Endothelial cell of coronary artery (primary cell): ENCODE data around the gene DCAF12. TPM values are rescaled to one million over a fixed set of nuclear protein-coding genes. Genes with fewer than 3 reads are reported as not detected.

Experiments used
- total RNA-seq: library from RNA; depleted of rRNA; stranded (reverse); fragments of >200 nt; gene quantifications from 2 replicates; pipeline ENCODE4 v1.2.3, GENCODE V29; 2014

The DCAF12 gene
- 12.0 and 13.9 TPM in 2 replicates for total RNA-seq

DNA sequence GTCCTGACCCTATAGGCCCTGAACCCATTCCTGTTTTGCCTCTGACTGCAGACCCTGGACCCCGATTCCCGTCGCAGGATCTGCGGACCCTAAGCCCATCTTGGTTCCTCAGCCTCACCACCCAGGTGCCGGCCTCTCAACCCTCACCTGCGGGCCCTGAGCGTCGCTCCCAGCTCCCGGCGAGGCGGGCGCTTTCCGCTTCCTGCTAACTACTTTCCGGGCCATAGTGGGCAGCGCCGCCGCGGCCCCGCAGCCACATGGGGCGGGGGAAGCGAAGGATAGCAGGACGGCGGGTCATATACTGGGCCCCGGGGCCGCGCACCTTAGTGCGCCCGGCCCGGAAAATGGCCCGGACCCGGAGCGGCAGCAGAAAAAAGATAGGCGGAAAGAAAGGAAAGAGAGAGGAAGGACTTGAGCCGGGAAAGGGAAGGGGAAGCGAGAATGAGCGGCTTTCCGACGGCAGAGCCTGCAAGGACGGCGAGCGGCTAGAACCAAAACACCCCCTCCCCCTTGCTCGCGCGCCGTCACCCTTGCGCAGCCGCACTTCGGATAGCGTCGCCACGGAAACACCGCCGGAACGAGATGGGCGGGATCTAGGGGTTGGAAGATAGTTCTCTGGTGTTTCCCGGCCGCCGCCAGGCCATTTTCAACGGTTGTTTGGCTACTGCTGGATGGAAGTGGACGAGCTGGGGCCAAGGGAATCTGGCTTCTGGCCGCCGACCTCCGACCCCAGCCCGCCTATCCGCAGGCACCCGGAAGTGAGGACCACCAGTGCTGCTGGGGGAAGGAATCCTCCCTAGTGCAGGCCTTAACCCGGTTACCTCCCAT, at the start of gene DCAF12:
DCAF12 (minus strand) TSS at position 492 of the 828 bp plus-strand sequence; CDS start at position 225, 267 bp downstream.

DNA sequence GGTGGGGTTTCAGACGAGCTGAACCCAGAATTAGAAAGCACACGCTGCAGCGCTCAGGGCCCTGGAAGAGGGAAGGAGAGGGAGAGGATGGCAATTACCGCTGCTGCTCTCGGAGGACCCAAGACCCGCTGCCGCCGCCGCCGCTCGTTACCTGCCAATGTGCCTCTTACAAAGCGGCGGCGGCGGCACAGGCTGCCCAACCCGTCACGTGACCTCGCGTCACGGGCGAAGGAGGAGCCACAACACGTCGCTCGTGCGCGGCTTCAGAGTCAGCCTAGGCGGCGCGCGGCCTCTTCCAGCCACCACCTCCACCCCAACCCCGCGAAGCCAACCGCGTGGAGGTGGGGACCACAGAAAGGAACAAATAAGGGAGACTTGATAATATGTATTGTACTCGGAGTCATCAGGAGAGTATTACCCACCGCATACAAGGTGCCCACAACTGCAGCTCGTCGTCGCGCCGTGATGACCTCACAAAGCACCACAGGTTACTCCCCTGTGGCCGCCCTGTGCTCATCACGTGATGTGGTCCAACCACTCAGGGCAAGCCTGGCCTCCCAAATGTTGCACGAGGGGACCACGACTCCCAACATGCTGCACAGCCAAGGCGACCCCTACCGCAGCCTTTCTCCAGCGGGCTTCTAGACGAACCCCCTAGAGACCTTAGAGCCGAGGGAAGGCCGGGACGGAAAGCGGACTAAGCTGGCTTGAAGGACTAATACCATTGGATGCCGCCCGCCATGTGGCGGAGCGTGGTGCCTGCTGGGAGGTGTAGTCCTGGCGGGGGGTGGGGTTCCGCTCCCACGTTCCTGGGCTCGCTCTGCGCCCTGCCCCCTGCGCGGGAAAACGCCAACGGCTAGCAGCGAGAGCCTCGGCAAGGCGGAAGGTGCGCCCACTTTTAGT, 77.5 kb downstream of the DCAF12 start, which contains the start of gene UBAP2:
UBAP2 (minus strand) TSS at position 161 of the 903 bp plus-strand sequence. CDS start 31,739 bp downstream, outside the sequence.

Other genes starting within 250 kb of the DCAF12 start
- gene UBAP2, start 77.8 kb downstream of the DCAF12 start, total RNA-seq = 15.4 and 20.5 TPM in 2 replicates
- 21.8 and 26.0 TPM in 2 replicates for gene UBAP1, start 52.3 kb upstream of the DCAF12 start, total RNA-seq
- gene KIF24, start 202.6 kb upstream of the DCAF12 start, total RNA-seq = 1.0 and 2.4 TPM in 2 replicates
- gene NUDT2, start 202.9 kb upstream of the DCAF12 start, total RNA-seq = 20.6 and 35.4 TPM in 2 replicates